Mammary epithelial cell (primary cell): ENCODE measurements around the gene MAP3K4.

Source experiments
- CTCF ChIP-seq, 2 donors: IDR thresholded peaks in 1 of 2; conservative IDR thresholded peaks in 1 of 2; 2 replicates each; pipeline ENCODE4 v1.5.1; 2011 to 2012; ENCODE audit warnings: inconsistent platforms in 2 of 2, low read length in 2 of 2, mild to moderate bottlenecking in 2 of 2, control low read depth in 1 of 2, low read depth in 1 of 2; ENCODE audit not compliant: insufficient read depth in 1 of 2; ENCODE audit errors: extremely low read depth in 1 of 2
- EZH2 ChIP-seq: IDR thresholded peaks from 2 replicates; pipeline ENCODE4 v1.6.1; 2012; ENCODE audit warnings: low read length, inconsistent platforms, borderline replicate concordance

- no peak for TF ChIP-seq CTCF (conservative IDR thresholded peaks at IDR 0.05 in 1 of 2, IDR thresholded peaks at IDR 0.05 in 1 of 2; ENCODE audit: extremely low read depth in 1 of 2, insufficient read depth in 1 of 2, low read depth in 1 of 2, low read length in 2 of 2)
- TF ChIP-seq EZH2 = no peak
Measured at GRCh38 chr6:161031721-161032495, 40.3 kb downstream of the MAP3K4 start.
